PC-9 (cell line): ENCODE data around the gene ERVK3-1. TPM values are rescaled to one million over a fixed set of nuclear protein-coding genes. Genes with fewer than 3 reads are reported as not detected.

Experiments used
- BruUV-seq: library from RNA; stranded (reverse); fragments of 400-500 nt; replicated peaks from 2 replicates; lab custom pipeline; 2021; lab: Mats Ljungman, UMichigan
- CTCF ChIA-PET: fragments of 300-600 bp; sonication (Branson Sonifier 250); formaldehyde crosslinking; loops from one replicate; lab custom pipeline; 2022; ENCODE audit warnings: antibody characterized with exemption; lab: Charles Lee
- POLR2A ChIA-PET: fragments of 300-600 bp; sonication (Branson Sonifier 250); formaldehyde crosslinking; loops from one replicate; lab custom pipeline; 2022; ENCODE audit warnings: antibody characterized with exemption; ENCODE audit not compliant: unreplicated experiment; lab: Charles Lee
- DNase-seq, 2 experiments: peaks; one replicate each; pipeline versions ENCODE4 v3.0.0 to v3.0.0-alpha.2; 2015 to 2022; ENCODE audit warnings: mixed read lengths in 1 of 2
- H2AFZ ChIP-seq: fragments of 200-600 bp; sonication (generic); 2 replicates; pipeline ENCODE4 v1.8.1; 2017; ENCODE audit warnings: antibody characterized with exemption
- H3F3A ChIP-seq: fragments of 200-600 bp; sonication (generic); 2 replicates; pipeline ENCODE4 v1.8.1; 2017; ENCODE audit warnings: antibody characterized with exemption, mild to moderate bottlenecking, low read depth; ENCODE audit not compliant: insufficient read depth
- H3K27ac ChIP-seq: fragments of 200-600 bp; sonication (generic); 2 replicates; pipeline ENCODE4 v1.6.1; 2016; ENCODE audit warnings: mixed run types
- H3K27me3 ChIP-seq: fragments of 200-600 bp; sonication (generic); 2 replicates; pipeline ENCODE4 v1.6.1; 2016; ENCODE audit warnings: low read depth, mixed run types; ENCODE audit not compliant: insufficient read depth
- H3K36me3 ChIP-seq: fragments of 200-600 bp; sonication (generic); 2 replicates; pipeline ENCODE4 v1.6.1; 2016; ENCODE audit warnings: low read depth, mixed run types
- H3K4me1 ChIP-seq: fragments of 200-600 bp; sonication (generic); replicated peaks from 2 replicates; pipeline ENCODE4 v1.6.1; 2016; ENCODE audit warnings: mixed run types; ENCODE audit not compliant: insufficient read depth
- H3K4me2 ChIP-seq: fragments of 200-600 bp; sonication (generic); 2 replicates; pipeline ENCODE4 v1.6.1; 2017; ENCODE audit warnings: mixed run types
- H3K4me3 ChIP-seq: fragments of 200-600 bp; sonication (generic); 2 replicates; pipeline ENCODE4 v1.6.1; 2016; ENCODE audit warnings: mixed run types
- H3K79me2 ChIP-seq: fragments of 200-600 bp; sonication (generic); 2 replicates; pipeline ENCODE4 v1.6.1; 2017; ENCODE audit warnings: low read depth, mixed run types
- H3K9me2 ChIP-seq: fragments of 200-600 bp; sonication (generic); 2 replicates; pipeline ENCODE4 v1.8.1; 2017; ENCODE audit warnings: mild to moderate bottlenecking; ENCODE audit not compliant: insufficient read depth
- H3K9me3 ChIP-seq: fragments of 200-600 bp; sonication (generic); 2 replicates; pipeline ENCODE4 v1.8.1; 2016; ENCODE audit warnings: low read depth; ENCODE audit not compliant: insufficient read depth
- H4K20me1 ChIP-seq: fragments of 200-600 bp; sonication (generic); 2 replicates; pipeline ENCODE4 v1.8.1; 2017; ENCODE audit not compliant: insufficient read depth
- EZH2 ChIP-seq: fragments of 200-600 bp; sonication (generic); IDR thresholded peaks from 2 replicates; pipeline ENCODE4 v1.8.0; 2017; ENCODE audit warnings: antibody characterized with exemption, low read depth
- intact Hi-C: fragments of 100-400 bp; cut with micrococcal nuclease; formaldehyde crosslinking; loops from one replicate; pipeline ENCODE4 v1.10.0; 2022; ENCODE audit not compliant: unreplicated experiment
- total RNA-seq: library from RNA; stranded (reverse); gene quantifications from 2 replicates; pipeline ENCODE4 v1.2.3, GENCODE V29; 2021
- TF ChIP-seq, protein P1 (sequence below): fragments of 200-600 bp; sonication (generic); conservative IDR thresholded peaks from 2 replicates; pipeline ENCODE4 v1.6.1; 2017; ENCODE audit warnings: mixed run types, antibody characterized with exemption, mild to moderate bottlenecking, moderate library complexity

ERVK3-1 gene
- total RNA-seq, 1 experiment from 2014 or later: 21.3 TPM

DNA sequence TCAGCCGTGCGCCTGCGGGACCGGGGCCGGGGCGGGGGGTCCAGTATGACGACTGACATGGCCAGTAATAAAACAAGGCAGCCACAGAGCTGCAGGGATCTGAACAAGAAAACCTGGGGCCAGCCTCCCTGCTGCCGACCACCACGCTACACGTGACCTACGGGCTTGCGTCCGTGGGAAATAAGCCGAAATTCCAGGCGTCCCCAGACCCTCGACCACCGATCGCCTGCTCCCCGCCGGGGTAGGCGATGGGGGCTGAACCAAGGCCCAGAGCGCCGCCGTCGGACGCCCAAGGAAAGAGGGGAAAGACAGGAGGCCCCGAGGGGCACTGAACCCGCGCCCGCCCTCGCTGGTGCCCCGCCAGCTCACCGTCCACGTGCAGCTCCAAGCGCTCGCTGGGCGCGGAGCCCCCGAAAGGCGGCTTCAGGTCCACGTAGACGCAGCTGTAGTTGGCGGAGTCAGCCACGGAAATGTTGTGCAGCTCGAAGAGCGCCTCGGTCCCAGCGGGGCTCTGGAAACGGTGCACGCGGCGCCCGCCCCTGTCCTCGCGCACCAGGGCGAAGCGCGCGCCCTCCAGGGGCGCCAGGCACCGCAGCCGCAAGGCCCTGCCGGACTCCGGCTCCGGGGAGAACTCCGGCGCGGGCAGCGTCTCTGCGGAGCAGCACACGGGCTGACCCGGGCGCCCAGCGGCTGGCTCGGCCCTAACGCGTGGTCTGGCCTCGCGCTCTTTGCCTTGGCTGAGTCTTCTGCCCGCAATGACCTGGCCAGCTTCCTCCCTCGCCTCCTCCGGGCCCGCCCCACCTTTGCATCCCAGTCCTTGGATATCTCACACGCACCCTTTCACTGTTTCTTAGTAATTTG lies 45.1 kb downstream of the ERVK3-1 start:
- CTCF ChIA-PET: no interaction called here
- POLR2A ChIA-PET: no interaction called here
- Histone ChIP-seq H3K27me3 (no peaks in the 10 kb centered on the region), H3K4me2 (no peak overlapping the region), H3K79me2 (no peaks in the 10 kb centered on the region), H3K4me3 (no peak overlapping the region), H3K36me3 (no peaks in the 10 kb centered on the region), H2AFZ (no peak overlapping the region), H3F3A (no peaks in the 10 kb centered on the region), H3K4me1 (no peaks in the 10 kb centered on the region), H3K27ac (no peak overlapping the region), H4K20me1 (no peaks in the 10 kb centered on the region), H3K9me3 (no peaks in the 10 kb centered on the region), H3K9me2 (no peaks in the 10 kb centered on the region)
- intact Hi-C loops: no loop called here
- no peak for DNase-seq
- TF ChIP-seq EZH2: no peak
- TF ChIP-seq, protein P1, sequence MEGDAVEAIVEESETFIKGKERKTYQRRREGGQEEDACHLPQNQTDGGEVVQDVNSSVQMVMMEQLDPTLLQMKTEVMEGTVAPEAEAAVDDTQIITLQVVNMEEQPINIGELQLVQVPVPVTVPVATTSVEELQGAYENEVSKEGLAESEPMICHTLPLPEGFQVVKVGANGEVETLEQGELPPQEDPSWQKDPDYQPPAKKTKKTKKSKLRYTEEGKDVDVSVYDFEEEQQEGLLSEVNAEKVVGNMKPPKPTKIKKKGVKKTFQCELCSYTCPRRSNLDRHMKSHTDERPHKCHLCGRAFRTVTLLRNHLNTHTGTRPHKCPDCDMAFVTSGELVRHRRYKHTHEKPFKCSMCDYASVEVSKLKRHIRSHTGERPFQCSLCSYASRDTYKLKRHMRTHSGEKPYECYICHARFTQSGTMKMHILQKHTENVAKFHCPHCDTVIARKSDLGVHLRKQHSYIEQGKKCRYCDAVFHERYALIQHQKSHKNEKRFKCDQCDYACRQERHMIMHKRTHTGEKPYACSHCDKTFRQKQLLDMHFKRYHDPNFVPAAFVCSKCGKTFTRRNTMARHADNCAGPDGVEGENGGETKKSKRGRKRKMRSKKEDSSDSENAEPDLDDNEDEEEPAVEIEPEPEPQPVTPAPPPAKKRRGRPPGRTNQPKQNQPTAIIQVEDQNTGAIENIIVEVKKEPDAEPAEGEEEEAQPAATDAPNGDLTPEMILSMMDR: no peak
- BruUV-seq: no TSS peak

DNA sequence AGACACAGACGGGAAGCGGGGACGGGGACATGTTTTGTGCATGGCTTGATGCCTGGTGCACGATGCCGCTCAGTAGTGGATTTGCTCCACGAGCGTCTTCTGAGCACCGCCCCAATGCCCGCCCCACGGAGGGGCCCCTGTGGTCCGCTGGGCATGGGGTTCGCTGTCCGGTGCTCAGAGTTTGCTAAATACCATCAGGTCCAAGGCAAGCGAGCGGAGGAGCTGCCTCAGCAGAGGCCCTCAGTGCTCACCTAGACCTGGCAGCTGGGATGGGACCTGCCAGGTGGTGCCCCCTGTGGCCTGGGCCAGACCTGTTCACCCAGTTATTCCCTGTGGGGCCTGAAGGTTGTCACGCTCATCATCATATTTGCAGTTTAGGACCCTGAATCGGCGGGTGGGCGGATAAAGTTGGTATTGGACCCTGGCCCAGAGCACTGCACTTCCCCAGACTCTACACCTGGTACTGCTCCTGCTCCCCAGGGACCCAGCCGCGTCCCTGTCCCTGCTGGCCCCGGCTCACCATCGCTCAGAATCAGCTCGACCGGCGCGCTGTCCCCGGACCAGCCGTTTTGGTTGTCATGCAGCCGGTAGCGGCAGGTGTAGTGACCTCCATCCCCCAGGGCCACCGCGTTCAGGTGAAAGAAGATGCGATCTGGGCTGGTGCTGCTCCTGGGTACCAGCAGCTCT lies 45.8 kb downstream of the ERVK3-1 start:
- intact Hi-C loops: no loop called here
- H3K27ac ChIP-seq: no peak overlapping the region
- H3K36me3 ChIP-seq: no peaks in the 10 kb centered on the region
- H3K9me2 ChIP-seq: no peaks in the 10 kb centered on the region
- no TSS peak for BruUV-seq
- TF ChIP-seq, protein P1: no peak
- no peak for TF ChIP-seq EZH2
- no peaks in the 10 kb centered on the region for H3K79me2 ChIP-seq
- POLR2A ChIA-PET: interaction anchor here (0.6 kb wide), 1 partner anchor 81 kb away, joined by 3 read pairs; no protein-coding TSS in a partner anchor
- no peaks in the 10 kb centered on the region for H3K27me3 ChIP-seq
- H3F3A ChIP-seq: no peaks in the 10 kb centered on the region
- CTCF ChIA-PET: no interaction called here
- no peak overlapping the region for H3K4me2 ChIP-seq
- H2AFZ ChIP-seq: no peak overlapping the region
- DNase-seq: no peak
- no peaks in the 10 kb centered on the region for H3K9me3 ChIP-seq
- H3K4me1 ChIP-seq: no peaks in the 10 kb centered on the region
- no peaks in the 10 kb centered on the region for H4K20me1 ChIP-seq
- no peak overlapping the region for H3K4me3 ChIP-seq

DNA sequence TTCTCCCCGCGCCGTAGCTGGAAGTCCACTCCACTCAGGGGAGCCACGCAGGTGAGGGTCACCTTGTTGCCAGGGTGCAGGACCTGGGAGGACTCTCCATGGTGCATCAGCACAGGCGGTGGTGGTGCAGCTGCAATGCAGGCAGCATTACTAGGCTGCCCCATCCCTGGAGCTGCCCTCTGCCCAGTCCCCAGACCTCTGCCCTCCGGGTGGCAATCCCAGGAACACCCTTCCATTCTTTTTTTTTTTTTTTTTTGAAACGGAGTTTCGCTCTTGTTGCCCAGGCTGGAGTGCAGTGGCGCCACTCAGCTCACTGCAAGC lies 46.3 kb downstream of the ERVK3-1 start:
- H3K9me3 ChIP-seq: no peaks in the 10 kb centered on the region
- H3K27me3 ChIP-seq: no peaks in the 10 kb centered on the region
- no peaks in the 10 kb centered on the region for H3K36me3 ChIP-seq
- no TSS peak for BruUV-seq
- no peaks in the 10 kb centered on the region for H3K79me2 ChIP-seq
- H2AFZ ChIP-seq: no peak overlapping the region
- H3K27ac ChIP-seq: no peak overlapping the region
- no peaks in the 10 kb centered on the region for H3F3A ChIP-seq
- H4K20me1 ChIP-seq: no peaks in the 10 kb centered on the region
- H3K4me3 ChIP-seq: no peak overlapping the region
- intact Hi-C loops: no loop called here
- H3K9me2 ChIP-seq: no peaks in the 10 kb centered on the region
- CTCF ChIA-PET: no interaction called here
- H3K4me2 ChIP-seq: no peak overlapping the region
- H3K4me1 ChIP-seq: no peaks in the 10 kb centered on the region
- TF ChIP-seq, protein P1: no peak
- no peak for TF ChIP-seq EZH2
- POLR2A ChIA-PET: interaction anchor here (0.6 to 0.7 kb wide), 2 partner anchors 28 to 80 kb away, joined by 3 to 26 read pairs; no protein-coding TSS in a partner anchor
- no peak for DNase-seq
